ENCODE measurements around the gene RIMBP2.

GRCh38 chr12:130468700-130469245 is 247.3 kb downstream of the RIMBP2 start:
- no peak for TF ChIP-seq POLR2A (IDR thresholded peaks at IDR 0.05; ENCODE audit: low read depth)
- TF ChIP-seq EP300 (IDR thresholded peaks at IDR 0.05) = no peak
